B cell (primary cell): ENCODE results near the gene JAG2. TPM values are rescaled to one million over a fixed set of nuclear protein-coding genes. Genes with fewer than 3 reads are reported as not detected.

Experiments used
- ATAC-seq: fragments of 200-7000 bp; cut with Tn5 transposase; one replicate; pipeline ENCODE4 v1.10.0; 2021; ENCODE audit warnings: low read depth, mild to moderate bottlenecking, moderate number of reproducible peaks, moderate library complexity
- CTCF ChIA-PET: fragments of 350-600 bp; sonication (Branson Sonifier 250); formaldehyde crosslinking; loops from one replicate; lab custom pipeline; 2021; ENCODE audit warnings: antibody characterized with exemption, inconsistent platforms; lab: Charles Lee
- POLR2A ChIA-PET: fragments of 350-600 bp; sonication (Branson Sonifier 250); formaldehyde crosslinking; loops from one replicate; lab custom pipeline; 2021; ENCODE audit warnings: antibody characterized with exemption; lab: Charles Lee
- DNase-seq: peaks from one replicate; pipeline ENCODE4 v3.0.0; 2013
- H2AFZ ChIP-seq: 2 replicates; pipeline ENCODE4 v1.6.1; 2012; ENCODE audit warnings: mild to moderate bottlenecking, low read depth, low read length; ENCODE audit not compliant: insufficient read depth, poor library complexity, severe bottlenecking
- H3K27ac ChIP-seq, 2 donors: 1 replicate in 1 of 2; 2 replicates in 1 of 2; pipeline ENCODE4 v1.5.1; 2012 to 2013; ENCODE audit warnings: low read length in 2 of 2, mild to moderate bottlenecking in 2 of 2, moderate library complexity in 1 of 2
- H3K27me3 ChIP-seq, 4 experiments: fragments of 200-600 bp in 1 of 4; sonication (generic) in 1 of 4; replicated peaks in 1 of 4; 1 replicate in 2 of 4; 2 replicates in 2 of 4; pipeline versions ENCODE4 v1.6.1 to v1.7.0; 2013 to 2016; ENCODE audit warnings: low read length in 3 of 4, mild to moderate bottlenecking in 2 of 4, mixed read lengths in 1 of 4, moderate library complexity in 1 of 4; ENCODE audit not compliant: insufficient read depth in 4 of 4, control insufficient read depth in 3 of 4; ENCODE audit errors: control extremely low read depth in 1 of 4
- H3K36me3 ChIP-seq, 2 experiments: replicated peaks in 1 of 2; 1 replicate in 1 of 2; 2 replicates in 1 of 2; pipeline versions ENCODE4 v1.6.1 to v1.7.1; 2013; ENCODE audit warnings: low read length in 1 of 2; ENCODE audit not compliant: insufficient read depth in 2 of 2, control insufficient read depth in 1 of 2; ENCODE audit errors: control extremely low read depth in 1 of 2, extremely low read depth in 1 of 2
- H3K4me1 ChIP-seq, 2 donors: fragments of 200-600 bp in 1 of 2; sonication (generic) in 1 of 2; 1 replicate in 1 of 2; 2 replicates in 1 of 2; pipeline versions ENCODE4 v1.5.1 to v1.6.1; 2013 to 2017; ENCODE audit warnings: low read length in 2 of 2; ENCODE audit not compliant: control insufficient read depth in 2 of 2, insufficient read depth in 2 of 2
- H3K4me2 ChIP-seq: replicated peaks from 2 replicates; pipeline ENCODE3; 2012; ENCODE audit warnings: mild to moderate bottlenecking, low read depth, low read length; ENCODE audit not compliant: poor library complexity, severe bottlenecking
- H3K4me3 ChIP-seq, 5 experiments: fragments of 200-600 bp in 1 of 5; sonication (generic) in 1 of 5; 1 replicate in 3 of 5; 2 replicates in 2 of 5; pipeline versions ENCODE4 v1.5.1 to v1.7.0; 2011 to 2016; ENCODE audit warnings: low read length in 4 of 5, mild to moderate bottlenecking in 4 of 5, low read depth in 2 of 5, control low read depth in 1 of 5, moderate library complexity in 1 of 5; ENCODE audit not compliant: insufficient read depth in 1 of 5; ENCODE audit errors: control extremely low read depth in 1 of 5, extremely low read depth in 1 of 5
- H3K79me2 ChIP-seq: fragments of 200-600 bp; sonication (generic); one replicate; pipeline ENCODE4 v1.6.0; 2016; ENCODE audit warnings: low read length; ENCODE audit not compliant: control insufficient read depth, insufficient read depth
- H3K9ac ChIP-seq: fragments of 200-600 bp; sonication (generic); 2 replicates; pipeline ENCODE4 v1.6.1; 2017; ENCODE audit warnings: mild to moderate bottlenecking, low read length, moderate library complexity
- H3K9me3 ChIP-seq, 3 donors: one replicate each; pipeline versions ENCODE4 v1.6.1 to v1.7.1; 2013; ENCODE audit warnings: low read length in 2 of 3; ENCODE audit not compliant: control insufficient read depth in 2 of 3, insufficient read depth in 1 of 3; ENCODE audit errors: control extremely low read depth in 1 of 3
- H4K20me1 ChIP-seq: 2 replicates; pipeline ENCODE4 v1.6.0; 2012; ENCODE audit warnings: mild to moderate bottlenecking, low read length; ENCODE audit not compliant: insufficient read depth, control insufficient read depth, poor library complexity, severe bottlenecking
- H3K27ac Mint-ChIP-seq: one replicate; pipeline ENCODE4 v1.8.0; 2021; ENCODE audit warnings: mixed read lengths
- H3K27me3 Mint-ChIP-seq: one replicate; pipeline ENCODE4 v1.8.0; 2021; ENCODE audit warnings: mixed read lengths
- H3K4me1 Mint-ChIP-seq: one replicate; pipeline ENCODE4 v1.8.0; 2021; ENCODE audit warnings: mixed read lengths
- H3K4me3 Mint-ChIP-seq: one replicate; pipeline ENCODE4 v1.8.0; 2021; ENCODE audit warnings: mixed read lengths
- H3K9me3 Mint-ChIP-seq: one replicate; pipeline ENCODE4 v1.8.0; 2022; ENCODE audit warnings: mixed read lengths; ENCODE audit not compliant: insufficient read depth
- EZH2 ChIP-seq: IDR thresholded peaks from 2 replicates; pipeline ENCODE4 v1.6.1; 2012; ENCODE audit warnings: borderline replicate concordance, low read depth, mild to moderate bottlenecking, moderate library complexity, low read length; ENCODE audit not compliant: insufficient read depth, poor library complexity, severe bottlenecking
- WGBS: methylation state at CpG from one replicate; pipeline ENCODE4 v1.1.5; 2013; ENCODE audit warnings: missing lambda C conversion rate; ENCODE audit not compliant: insufficient coverage; 5-methylcytosine and 5-hydroxymethylcytosine counted together
- intact Hi-C: fragments of 100-400 bp; cut with micrococcal nuclease; formaldehyde crosslinking; loops from one replicate; pipeline ENCODE4 v1.10.0; 2022
- polyA plus RNA-seq: library from polyadenylated mRNA; depleted of rRNA; stranded (reverse); fragments of >200 nt; gene quantifications from 2 replicates; pipeline ENCODE4 v1.2.3, GENCODE V29; 2012
- total RNA-seq, 2 donors: library from RNA; stranded (reverse); fragments of 120-200 nt in 1 of 2; gene quantifications; 1 replicate in 1 of 2; 2 replicates in 1 of 2; pipeline versions ENCODE4 v1.2.3 to v1.2.4, GENCODE V29; 2013 to 2022
- TF ChIP-seq, protein P1 (sequence below): fragments of 200-600 bp; IDR thresholded peaks from one replicate; pipeline ENCODE4 v1.8.0; 2022; ENCODE audit warnings: antibody characterized with exemption, mild to moderate bottlenecking

The JAG2 gene
- total and polyA plus RNA-seq, 2 donors (not counting 1 experiment from before 2014, with no cell fraction given), result 0.27 to 0.34 TPM

DNA sequence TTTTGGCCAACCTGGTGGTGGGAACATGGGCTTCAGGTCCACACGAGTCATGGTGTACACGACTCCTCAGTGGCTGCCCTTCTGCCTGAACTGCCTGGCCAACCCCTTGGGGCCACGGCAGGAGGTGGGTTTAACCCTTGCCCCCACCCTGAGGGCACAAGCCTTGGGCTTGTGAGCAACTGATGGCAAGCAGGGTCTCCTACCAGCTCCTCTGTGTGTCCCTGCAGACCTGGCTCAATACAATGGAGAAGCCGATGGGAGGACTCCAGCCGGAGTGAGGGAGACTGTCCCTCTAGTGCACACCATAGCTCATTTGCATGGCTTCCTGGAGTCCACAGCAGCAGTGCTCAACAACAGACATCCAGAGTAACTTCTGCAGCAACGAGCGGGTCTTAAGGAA lies 28.0 kb downstream of the JAG2 start:
- ATAC-seq, result no peak
- Histone ChIP-seq H3K27me3 (no peaks in the 10 kb centered on the region), H3K4me1 (no peaks in the 10 kb centered on the region), H4K20me1 (no peaks in the 10 kb centered on the region), H3K9ac (no peak overlapping the region), H3K79me2 (no peaks in the 10 kb centered on the region), H2AFZ (no peak overlapping the region), H3K9me3 (peaks cover 0 to 28% (median 14%) of the 10 kb centered on the region in 3 donors), H3K27ac (no peak overlapping the region), H3K4me3 (no peak overlapping the region), H3K4me2 (no peak overlapping the region), H3K36me3 (no peaks in the 10 kb centered on the region)
- no peak overlapping the region for H3K4me3 Mint-ChIP-seq
- peaks cover 3% of the 10 kb centered on the region for H3K9me3 Mint-ChIP-seq
- intact Hi-C loops, result no loop called here
- DNase-seq, result no peak
- H3K27ac Mint-ChIP-seq, result no peak overlapping the region
- no peaks in the 10 kb centered on the region for H3K4me1 Mint-ChIP-seq
- no peaks in the 10 kb centered on the region for H3K27me3 Mint-ChIP-seq
- no peak for TF ChIP-seq EZH2
- TF ChIP-seq, protein P1, sequence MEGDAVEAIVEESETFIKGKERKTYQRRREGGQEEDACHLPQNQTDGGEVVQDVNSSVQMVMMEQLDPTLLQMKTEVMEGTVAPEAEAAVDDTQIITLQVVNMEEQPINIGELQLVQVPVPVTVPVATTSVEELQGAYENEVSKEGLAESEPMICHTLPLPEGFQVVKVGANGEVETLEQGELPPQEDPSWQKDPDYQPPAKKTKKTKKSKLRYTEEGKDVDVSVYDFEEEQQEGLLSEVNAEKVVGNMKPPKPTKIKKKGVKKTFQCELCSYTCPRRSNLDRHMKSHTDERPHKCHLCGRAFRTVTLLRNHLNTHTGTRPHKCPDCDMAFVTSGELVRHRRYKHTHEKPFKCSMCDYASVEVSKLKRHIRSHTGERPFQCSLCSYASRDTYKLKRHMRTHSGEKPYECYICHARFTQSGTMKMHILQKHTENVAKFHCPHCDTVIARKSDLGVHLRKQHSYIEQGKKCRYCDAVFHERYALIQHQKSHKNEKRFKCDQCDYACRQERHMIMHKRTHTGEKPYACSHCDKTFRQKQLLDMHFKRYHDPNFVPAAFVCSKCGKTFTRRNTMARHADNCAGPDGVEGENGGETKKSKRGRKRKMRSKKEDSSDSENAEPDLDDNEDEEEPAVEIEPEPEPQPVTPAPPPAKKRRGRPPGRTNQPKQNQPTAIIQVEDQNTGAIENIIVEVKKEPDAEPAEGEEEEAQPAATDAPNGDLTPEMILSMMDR, result no peak
- ChIA-PET CTCF (no interaction called here), POLR2A (no interaction called here)
- 94% methylated on average over 7 of the region's 7 CpGs for WGBS

DNA sequence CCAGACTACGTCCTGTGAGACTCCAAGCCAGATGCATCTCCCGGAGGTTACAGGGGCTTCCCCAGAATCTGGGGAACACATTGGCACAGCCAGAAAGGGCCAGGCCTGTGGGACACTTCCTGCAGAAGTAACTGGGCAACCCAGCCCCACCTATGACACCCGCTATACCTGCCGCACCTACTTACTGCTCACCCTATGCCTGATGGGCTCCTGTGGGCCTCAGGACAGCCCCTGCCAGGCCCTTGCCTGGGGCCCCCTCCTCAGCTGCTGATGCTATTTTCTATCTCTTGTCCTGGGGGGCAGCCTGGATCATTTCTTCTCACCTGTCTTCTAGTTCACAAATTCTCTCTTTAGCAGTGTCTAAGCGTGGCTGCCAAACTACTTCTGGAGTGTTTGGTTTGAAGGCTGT lies 28.7 kb downstream of the JAG2 start:
- no peak overlapping the region for H3K27ac Mint-ChIP-seq
- no peak overlapping the region for H3K9ac ChIP-seq
- DNase-seq, result no peak
- H3K9me3 Mint-ChIP-seq, result peaks cover 3% of the 10 kb centered on the region
- H3K27me3 ChIP-seq, result no peaks in the 10 kb centered on the region
- ChIA-PET CTCF (no interaction called here), POLR2A (no interaction called here)
- WGBS, result 99% methylated on average over 4 of the region's 5 CpGs
- intact Hi-C loops, result no loop called here
- H3K4me1 Mint-ChIP-seq, result no peaks in the 10 kb centered on the region
- no peaks in the 10 kb centered on the region for H3K27me3 Mint-ChIP-seq
- H4K20me1 ChIP-seq, result no peaks in the 10 kb centered on the region
- H3K4me1 ChIP-seq, result no peaks in the 10 kb centered on the region
- no peak overlapping the region for H3K4me3 ChIP-seq
- no peaks in the 10 kb centered on the region for H3K79me2 ChIP-seq
- H3K27ac ChIP-seq, result no peak overlapping the region
- H2AFZ ChIP-seq, result no peak overlapping the region
- ATAC-seq, result no peak
- no peak overlapping the region for H3K4me2 ChIP-seq
- peaks cover 0 to 30% (median 14%) of the 10 kb centered on the region in 3 donors for H3K9me3 ChIP-seq
- no peaks in the 10 kb centered on the region for H3K36me3 ChIP-seq
- TF ChIP-seq EZH2, result no peak
- TF ChIP-seq, protein P1, result no peak
- H3K4me3 Mint-ChIP-seq, result no peak overlapping the region
